Liver (tissue), 9 donors: ENCODE measurements around the gene ZDHHC8. TPM values are rescaled to one million over a fixed set of nuclear protein-coding genes. Genes with fewer than 3 reads are reported as not detected.
A peak's percentile ranks its signal among the peaks of the same experiment; 100 is the strongest.

Experiments
- DNase-seq: peaks from one replicate; pipeline ENCODE4 v3.0.0-alpha.2; 2017; ENCODE audit warnings: low spot score
- H3K27ac ChIP-seq, 2 donors: one replicate each; pipeline ENCODE4 v1.7.0; 2013; ENCODE audit warnings: inconsistent platforms in 2 of 2, low read length in 2 of 2, control low read depth in 1 of 2, low read depth in 1 of 2, mild to moderate bottlenecking in 1 of 2
- H3K27me3 ChIP-seq, 4 donors: one replicate each; pipeline versions ENCODE4 v1.6.1 to v1.7.0; 2013; ENCODE audit warnings: low read length in 3 of 4, inconsistent platforms in 1 of 4, mild to moderate bottlenecking in 1 of 4, moderate library complexity in 1 of 4; ENCODE audit not compliant: control insufficient read depth in 4 of 4, insufficient read depth in 4 of 4
- H3K36me3 ChIP-seq, 4 donors: one replicate each; pipeline versions ENCODE4 v1.6.1 to v1.7.0; 2013; ENCODE audit warnings: low read length in 3 of 4, mild to moderate bottlenecking in 3 of 4, low read depth in 1 of 4, moderate library complexity in 1 of 4; ENCODE audit not compliant: control insufficient read depth in 4 of 4, insufficient read depth in 3 of 4
- H3K4me1 ChIP-seq, 4 donors: one replicate each; pipeline versions ENCODE4 v1.6.1 to v1.7.0; 2013; ENCODE audit warnings: low read length in 3 of 4, mild to moderate bottlenecking in 3 of 4, moderate library complexity in 1 of 4; ENCODE audit not compliant: control insufficient read depth in 4 of 4, insufficient read depth in 4 of 4
- H3K4me3 ChIP-seq, 3 donors: one replicate each; pipeline versions ENCODE4 v1.6.1 to v1.7.0; 2013; ENCODE audit warnings: low read length in 3 of 3, control low read depth in 1 of 3, low read depth in 1 of 3, mild to moderate bottlenecking in 1 of 3
- H3K9ac ChIP-seq, 2 donors: one replicate each; pipeline ENCODE4 v1.7.0; 2013; ENCODE audit warnings: low read length in 2 of 2, mild to moderate bottlenecking in 2 of 2, moderate library complexity in 2 of 2, control low read depth in 1 of 2, low read depth in 1 of 2
- H3K9me3 ChIP-seq, 4 donors: one replicate each; pipeline versions ENCODE4 v1.6.1 to v1.7.0; 2013; ENCODE audit warnings: low read length in 3 of 4; ENCODE audit not compliant: control insufficient read depth in 4 of 4
- EGR1 ChIP-seq, 2 donors: IDR thresholded peaks; 2 replicates each; pipeline ENCODE4 v1.6.1; 2016 to 2018; ENCODE audit warnings: antibody characterized with exemption in 2 of 2, low read depth in 2 of 2
- FOXA1 ChIP-seq: IDR thresholded peaks from 2 replicates; pipeline ENCODE4 v1.6.1; 2016; ENCODE audit warnings: antibody characterized with exemption
- FOXA2 ChIP-seq: IDR thresholded peaks from 2 replicates; pipeline ENCODE4 v1.6.1; 2016; ENCODE audit warnings: antibody characterized with exemption
- GABPA ChIP-seq, 2 donors: IDR thresholded peaks in 1 of 2; conservative IDR thresholded peaks in 1 of 2; 2 replicates each; pipeline ENCODE4 v1.6.1; 2016; ENCODE audit warnings: antibody characterized with exemption in 2 of 2, mild to moderate bottlenecking in 1 of 2, moderate library complexity in 1 of 2
- HNF4A ChIP-seq, 2 donors: conservative IDR thresholded peaks; 2 replicates each; pipeline ENCODE4 v1.6.1; 2016; ENCODE audit warnings: antibody characterized with exemption in 2 of 2, mild to moderate bottlenecking in 2 of 2
- HNF4G ChIP-seq: IDR thresholded peaks from 2 replicates; pipeline ENCODE4 v1.6.1; 2016; ENCODE audit warnings: antibody characterized with exemption
- NR2F2 ChIP-seq: IDR thresholded peaks from 2 replicates; pipeline ENCODE4 v1.6.1; 2016; ENCODE audit warnings: antibody characterized with exemption
- RAD21 ChIP-seq, 2 donors: IDR thresholded peaks; 2 replicates each; pipeline ENCODE4 v1.6.1; 2016; ENCODE audit warnings: antibody characterized with exemption in 2 of 2, mild to moderate bottlenecking in 2 of 2
- RXRA ChIP-seq, 2 donors: IDR thresholded peaks; 2 replicates each; pipeline ENCODE4 v1.6.1; 2017 to 2018; ENCODE audit warnings: antibody characterized with exemption in 2 of 2, mild to moderate bottlenecking in 1 of 2
- SP1 ChIP-seq: IDR thresholded peaks from 2 replicates; pipeline ENCODE4 v1.6.1; 2018; ENCODE audit warnings: antibody characterized with exemption, mild to moderate bottlenecking
- TAF1 ChIP-seq: conservative IDR thresholded peaks from 2 replicates; pipeline ENCODE4 v1.6.1; 2016; ENCODE audit warnings: antibody characterized with exemption, mild to moderate bottlenecking
- YY1 ChIP-seq: IDR thresholded peaks from 2 replicates; pipeline ENCODE4 v1.6.1; 2016; ENCODE audit warnings: antibody characterized with exemption, mild to moderate bottlenecking
- WGBS: extraction: QIAGEN DNeasy Blood & Tissue Kit; methylation state at CpG from one replicate; pipeline ENCODE4 v1.1.7; 2013; 5-methylcytosine and 5-hydroxymethylcytosine counted together
- polyA plus RNA-seq, 2 donors: library from polyadenylated mRNA; stranded (reverse) in 1 of 2; unstranded in 1 of 2; fragments of 200-250 nt in 1 of 2; fragments of >200 nt in 1 of 2; fragmentation: Nextera tagmentation in 1 of 2; extraction: Ambion mirVana in 1 of 2; gene quantifications; one replicate each; pipeline versions ENCODE4 v1.2.1 to v1.2.3, GENCODE V29; 2013 to 2015
- total RNA-seq, 2 donors: library from RNA; depleted of rRNA; stranded (reverse); fragments of >200 nt; gene quantifications; one replicate each; pipeline ENCODE4 v1.2.3, GENCODE V29; 2014
- TF ChIP-seq, protein P1 (sequence below): fragments of 150-350 bp; IDR thresholded peaks from 2 replicates; pipeline ENCODE4 v1.5.1; 2017; ENCODE audit warnings: improper control_type of control experiment, low read depth, low read length; ENCODE audit not compliant: missing input control
- TF ChIP-seq, protein P2 (sequence below): IDR thresholded peaks from 2 replicates; pipeline ENCODE4 v1.6.1; 2016; ENCODE audit warnings: antibody characterized with exemption
- TF ChIP-seq, protein P3 (sequence below): IDR thresholded peaks from 2 replicates; pipeline ENCODE4 v1.6.1; 2016; ENCODE audit warnings: antibody characterized with exemption
- TF ChIP-seq, protein P4 (sequence below): IDR thresholded peaks from 2 replicates; pipeline ENCODE4 v1.6.1; 2016; ENCODE audit warnings: antibody characterized with exemption, mild to moderate bottlenecking
- donor health status: healthy.
- donor health status: healthy.
- donor health status: healthy.
- donor health status: healthy.
- donor health status: healthy.

The ZDHHC8 gene
- total and polyA plus RNA-seq, 4 donors = 2.9 to 11.8 (median 6.8) TPM

DNA sequence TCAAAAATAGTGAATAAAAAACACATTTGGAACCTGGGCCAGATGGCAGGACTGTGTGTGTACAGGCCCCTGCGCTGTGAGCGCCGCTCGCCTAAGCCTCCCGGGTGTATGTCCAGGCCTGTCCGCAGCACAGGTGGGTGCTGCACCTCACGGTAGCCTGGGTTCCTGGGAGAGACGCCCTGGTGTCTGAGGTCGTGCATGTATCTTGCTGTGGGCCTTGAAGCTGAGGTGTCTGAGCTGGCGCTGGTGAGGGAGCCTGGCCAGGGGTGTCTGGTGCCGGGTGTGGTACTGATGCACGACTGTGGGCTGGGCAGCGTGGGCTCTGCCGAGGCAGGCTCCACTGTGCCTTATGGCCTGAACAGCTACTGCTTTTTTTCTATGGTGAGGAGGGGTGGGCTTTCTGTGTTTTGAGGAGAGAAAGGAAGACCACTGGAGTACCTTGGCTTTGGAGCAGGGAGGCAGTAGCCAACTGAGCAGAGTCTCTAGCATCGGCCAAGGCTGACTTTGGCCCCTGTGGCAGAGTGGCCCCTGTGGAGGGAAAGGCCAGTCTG, 4.2 kb upstream of the ZDHHC8 start:
- H3K9ac ChIP-seq = no peak overlapping the region
- WGBS = 94% methylated on average over 15 of the region's 15 CpGs
- no peak for DNase-seq
- H3K27me3 ChIP-seq = no peaks in the 10 kb centered on the region
- H3K36me3 ChIP-seq = peaks cover 4 to 17% (median 5%) of the 10 kb centered on the region in 4 donors
- no peaks in the 10 kb centered on the region for H3K9me3 ChIP-seq
- H3K4me3 ChIP-seq = no peak overlapping the region
- TF ChIP-seq FOXA1 (no peak), GABPA (IDR thresholded peaks at IDR 0.05 in 1 of 2, conservative IDR thresholded peaks at IDR 0.05 in 1 of 2) (no peak), RAD21 (IDR thresholded peaks at IDR 0.05) (no peak), EGR1 (IDR thresholded peaks at IDR 0.05; ENCODE audit: low read depth in 2 of 2) (no peak), FOXA2 (no peak), SP1 (no peak), TAF1 (no peak)
- TF ChIP-seq, protein P1, sequence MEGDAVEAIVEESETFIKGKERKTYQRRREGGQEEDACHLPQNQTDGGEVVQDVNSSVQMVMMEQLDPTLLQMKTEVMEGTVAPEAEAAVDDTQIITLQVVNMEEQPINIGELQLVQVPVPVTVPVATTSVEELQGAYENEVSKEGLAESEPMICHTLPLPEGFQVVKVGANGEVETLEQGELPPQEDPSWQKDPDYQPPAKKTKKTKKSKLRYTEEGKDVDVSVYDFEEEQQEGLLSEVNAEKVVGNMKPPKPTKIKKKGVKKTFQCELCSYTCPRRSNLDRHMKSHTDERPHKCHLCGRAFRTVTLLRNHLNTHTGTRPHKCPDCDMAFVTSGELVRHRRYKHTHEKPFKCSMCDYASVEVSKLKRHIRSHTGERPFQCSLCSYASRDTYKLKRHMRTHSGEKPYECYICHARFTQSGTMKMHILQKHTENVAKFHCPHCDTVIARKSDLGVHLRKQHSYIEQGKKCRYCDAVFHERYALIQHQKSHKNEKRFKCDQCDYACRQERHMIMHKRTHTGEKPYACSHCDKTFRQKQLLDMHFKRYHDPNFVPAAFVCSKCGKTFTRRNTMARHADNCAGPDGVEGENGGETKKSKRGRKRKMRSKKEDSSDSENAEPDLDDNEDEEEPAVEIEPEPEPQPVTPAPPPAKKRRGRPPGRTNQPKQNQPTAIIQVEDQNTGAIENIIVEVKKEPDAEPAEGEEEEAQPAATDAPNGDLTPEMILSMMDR = no peak
- TF ChIP-seq, protein P2, sequence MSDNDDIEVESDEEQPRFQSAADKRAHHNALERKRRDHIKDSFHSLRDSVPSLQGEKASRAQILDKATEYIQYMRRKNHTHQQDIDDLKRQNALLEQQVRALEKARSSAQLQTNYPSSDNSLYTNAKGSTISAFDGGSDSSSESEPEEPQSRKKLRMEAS = no peak
- TF ChIP-seq, protein P3, sequence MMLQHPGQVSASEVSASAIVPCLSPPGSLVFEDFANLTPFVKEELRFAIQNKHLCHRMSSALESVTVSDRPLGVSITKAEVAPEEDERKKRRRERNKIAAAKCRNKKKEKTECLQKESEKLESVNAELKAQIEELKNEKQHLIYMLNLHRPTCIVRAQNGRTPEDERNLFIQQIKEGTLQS = no peak
- TF ChIP-seq, protein P4, sequence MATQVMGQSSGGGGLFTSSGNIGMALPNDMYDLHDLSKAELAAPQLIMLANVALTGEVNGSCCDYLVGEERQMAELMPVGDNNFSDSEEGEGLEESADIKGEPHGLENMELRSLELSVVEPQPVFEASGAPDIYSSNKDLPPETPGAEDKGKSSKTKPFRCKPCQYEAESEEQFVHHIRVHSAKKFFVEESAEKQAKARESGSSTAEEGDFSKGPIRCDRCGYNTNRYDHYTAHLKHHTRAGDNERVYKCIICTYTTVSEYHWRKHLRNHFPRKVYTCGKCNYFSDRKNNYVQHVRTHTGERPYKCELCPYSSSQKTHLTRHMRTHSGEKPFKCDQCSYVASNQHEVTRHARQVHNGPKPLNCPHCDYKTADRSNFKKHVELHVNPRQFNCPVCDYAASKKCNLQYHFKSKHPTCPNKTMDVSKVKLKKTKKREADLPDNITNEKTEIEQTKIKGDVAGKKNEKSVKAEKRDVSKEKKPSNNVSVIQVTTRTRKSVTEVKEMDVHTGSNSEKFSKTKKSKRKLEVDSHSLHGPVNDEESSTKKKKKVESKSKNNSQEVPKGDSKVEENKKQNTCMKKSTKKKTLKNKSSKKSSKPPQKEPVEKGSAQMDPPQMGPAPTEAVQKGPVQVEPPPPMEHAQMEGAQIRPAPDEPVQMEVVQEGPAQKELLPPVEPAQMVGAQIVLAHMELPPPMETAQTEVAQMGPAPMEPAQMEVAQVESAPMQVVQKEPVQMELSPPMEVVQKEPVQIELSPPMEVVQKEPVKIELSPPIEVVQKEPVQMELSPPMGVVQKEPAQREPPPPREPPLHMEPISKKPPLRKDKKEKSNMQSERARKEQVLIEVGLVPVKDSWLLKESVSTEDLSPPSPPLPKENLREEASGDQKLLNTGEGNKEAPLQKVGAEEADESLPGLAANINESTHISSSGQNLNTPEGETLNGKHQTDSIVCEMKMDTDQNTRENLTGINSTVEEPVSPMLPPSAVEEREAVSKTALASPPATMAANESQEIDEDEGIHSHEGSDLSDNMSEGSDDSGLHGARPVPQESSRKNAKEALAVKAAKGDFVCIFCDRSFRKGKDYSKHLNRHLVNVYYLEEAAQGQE = no peak
- peaks cover 5 to 78% (median 65%) of the 10 kb centered on the region in 4 donors for H3K4me1 ChIP-seq
- H3K27ac ChIP-seq = no peak overlapping the region

GRCh38 chr22:20127869-20128618, 3.6 kb upstream of the ZDHHC8 start:
- TF ChIP-seq HNF4G = no peak
- TF ChIP-seq GABPA (IDR thresholded peaks at IDR 0.05 in 1 of 2, conservative IDR thresholded peaks at IDR 0.05 in 1 of 2) = no peak
- TF ChIP-seq SP1 = no peak
- TF ChIP-seq NR2F2 = no peak
- no peak for TF ChIP-seq YY1
- TF ChIP-seq RXRA (IDR thresholded peaks at IDR 0.05) = no peak
- no peak for TF ChIP-seq FOXA2
- TF ChIP-seq HNF4A (conservative IDR thresholded peaks at IDR 0.05) = no peak
- TF ChIP-seq, protein P3 = no peak
- TF ChIP-seq TAF1 = no peak
- peaks cover 11 to 83% (median 72%) of the 10 kb centered on the region in 4 donors for H3K4me1 ChIP-seq
- 84% methylated on average over 17 of the region's 17 CpGs for WGBS
- no peak for DNase-seq
- H3K9me3 ChIP-seq = no peaks in the 10 kb centered on the region
- peaks cover 3 to 16% (median 4%) of the 10 kb centered on the region in 4 donors for H3K36me3 ChIP-seq
- H3K27me3 ChIP-seq = no peaks in the 10 kb centered on the region
- no peak overlapping the region for H3K4me3 ChIP-seq
- H3K27ac ChIP-seq = peak overlapping the region; percentile 3 to 66
- no peak overlapping the region for H3K9ac ChIP-seq
